ENCODE data around the gene CSHL1.
A peak's percentile ranks its signal among the peaks of the same experiment; 100 is the strongest.

Gene CSHL1

DNA sequence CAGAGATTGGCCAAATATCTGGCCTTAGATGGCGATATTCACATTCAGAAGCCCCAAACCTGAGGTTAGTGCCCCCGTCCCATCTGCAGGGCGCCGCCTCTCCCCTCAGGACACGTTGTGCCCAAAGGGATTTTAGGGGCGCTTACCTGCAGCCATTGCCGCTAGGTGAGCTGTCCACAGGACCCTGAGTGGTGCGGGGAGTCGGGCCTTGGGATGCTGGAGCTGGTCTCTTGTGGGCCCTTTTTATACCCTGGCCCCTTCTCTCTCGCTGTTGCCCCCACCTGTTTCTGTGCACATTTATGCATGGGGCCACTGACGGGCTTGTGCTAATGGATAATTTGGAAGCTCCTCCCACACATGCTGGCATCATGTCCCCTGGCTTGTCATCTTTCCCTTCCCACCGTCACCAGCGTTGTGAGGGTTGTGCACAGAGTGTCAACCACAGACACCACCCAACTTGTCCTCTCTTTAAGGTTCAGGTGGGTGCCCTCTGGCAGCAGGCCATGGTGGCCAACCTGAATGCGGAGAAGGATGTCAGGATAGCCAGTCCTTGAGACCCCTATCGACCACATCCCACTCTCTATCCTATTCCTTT is at the start of gene CSHL1:
Gene CSHL1 (minus strand): TSS at position 218 of the 595 bp plus-strand sequence. CDS start 62 bp downstream, at position 156.
- DNase-seq (ENCODE audit: low read depth, low spot score): no peak

- no peak for DNase-seq (ENCODE audit: low read depth, low spot score)
Measured at GRCh38 chr17:63960430-63960829, 49.4 kb upstream of the CSHL1 start.

- DNase-seq (ENCODE audit: low read depth, low spot score): no peak
Measured at GRCh38 chr17:63960006-63960405, 48.9 kb upstream of the CSHL1 start.

DNA sequence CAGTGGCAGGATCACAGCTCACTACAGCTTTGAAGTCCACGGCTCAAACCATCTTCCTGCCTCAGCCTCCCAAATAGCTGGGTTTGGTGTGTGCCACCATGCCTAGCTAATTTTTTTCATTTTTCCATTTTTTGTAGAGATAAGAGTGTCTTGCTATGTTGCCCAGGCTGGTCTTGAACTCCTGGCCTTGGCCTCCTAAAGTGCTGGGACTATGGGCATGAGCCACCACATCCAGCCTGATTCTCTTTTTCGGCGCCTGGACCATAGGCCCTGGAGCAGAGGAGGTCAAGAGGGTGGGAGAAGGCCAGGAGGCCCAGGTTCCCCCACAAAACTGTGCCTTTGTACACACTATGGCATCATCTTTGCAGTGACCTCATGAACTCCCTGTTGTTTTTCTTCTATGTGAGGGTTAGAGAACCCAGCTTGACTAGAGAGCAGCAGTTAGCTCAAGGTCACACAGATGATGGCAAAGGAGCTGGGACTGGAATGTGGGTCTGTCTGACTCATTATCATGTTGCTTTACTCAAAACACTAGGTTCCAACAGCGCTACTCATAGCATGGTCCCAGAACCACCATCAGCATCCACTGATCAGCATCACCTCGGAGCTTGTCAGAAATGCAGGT is 45.4 kb upstream of the CSHL1 start:
- peak; percentile 23 for DNase-seq (ENCODE audit: low read depth, low spot score)

- DNase-seq (ENCODE audit: low read depth, low spot score): no peak
Measured at GRCh38 chr17:63955791-63956190, 44.7 kb upstream of the CSHL1 start.

DNA sequence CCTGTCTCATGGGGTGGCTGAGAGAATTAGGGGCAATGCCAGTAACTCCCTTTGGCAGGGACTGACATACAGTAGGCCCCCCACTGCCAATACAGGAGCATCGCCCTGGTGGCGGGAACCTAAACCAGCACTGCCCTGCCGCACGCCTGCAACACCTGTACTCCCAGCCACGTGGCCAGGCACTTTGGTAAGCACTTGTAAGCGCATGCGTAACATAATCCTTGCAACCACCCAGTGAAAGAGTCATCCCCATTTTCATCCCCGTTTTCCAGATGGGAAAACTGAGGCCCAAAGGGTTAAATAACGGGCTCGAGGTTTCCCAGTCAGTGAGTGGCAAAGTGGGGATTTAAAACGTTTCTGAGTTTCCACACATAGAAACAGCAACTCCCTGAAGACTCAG is 44.2 kb upstream of the CSHL1 start:
- no peak for DNase-seq (ENCODE audit: low read depth, low spot score)

- no peak for DNase-seq (ENCODE audit: low read depth, low spot score)
Measured at GRCh38 chr17:63954402-63955063, 43.5 kb upstream of the CSHL1 start.

DNA sequence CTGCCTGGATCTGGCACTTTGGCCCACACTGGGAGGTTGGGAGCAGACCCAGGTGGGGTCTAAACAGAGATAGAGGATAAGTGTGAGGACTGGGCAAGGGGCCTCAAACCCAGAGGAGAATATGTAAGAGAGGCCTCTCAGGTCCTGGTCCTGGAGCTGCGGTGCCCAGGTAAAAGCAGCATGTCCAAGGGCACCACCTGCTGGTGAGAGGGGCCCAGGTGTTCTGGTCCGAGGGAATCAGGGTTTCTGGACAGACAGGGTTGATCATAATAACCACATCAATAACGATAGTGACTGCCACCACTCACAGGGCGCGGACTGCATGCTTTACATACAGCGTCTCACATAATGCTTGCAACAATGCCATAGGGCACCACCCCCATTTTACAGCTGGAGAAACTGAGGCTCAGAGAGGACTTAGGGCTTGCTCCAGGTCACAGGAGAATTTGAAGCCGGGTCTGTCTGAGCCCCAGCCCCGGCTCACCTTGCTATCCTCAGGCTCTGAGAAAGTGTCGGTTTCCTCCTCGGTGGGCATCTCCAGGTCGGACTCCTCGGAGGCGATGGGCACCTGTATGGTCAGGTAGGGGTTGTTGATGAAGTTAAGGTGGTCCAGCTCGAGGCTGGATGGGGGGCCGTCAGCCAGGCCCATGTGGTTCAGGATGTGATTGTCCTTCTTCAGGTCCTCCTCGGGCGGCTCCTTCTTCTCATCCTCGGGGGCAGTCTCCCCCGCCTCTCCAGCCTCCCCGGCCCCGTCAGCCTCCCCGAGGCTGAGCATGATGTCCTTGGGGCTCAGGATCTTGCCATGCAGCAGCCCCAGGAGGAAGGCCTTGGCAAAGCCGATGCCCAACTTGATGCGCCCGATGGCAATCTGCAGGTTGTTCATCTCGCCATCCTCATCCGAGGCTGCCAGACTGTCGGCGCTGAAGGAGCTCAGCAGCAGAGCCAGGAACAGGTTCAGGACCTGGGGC is 40.2 kb upstream of the CSHL1 start:
- DNase-seq (ENCODE audit: low read depth, low spot score): no peak

GRCh38 chr17:63949576-63950250 is 38.7 kb upstream of the CSHL1 start:
- DNase-seq (ENCODE audit: low read depth, low spot score): no peak

GRCh38 chr17:63948521-63948920 is 37.5 kb upstream of the CSHL1 start:
- no peak for DNase-seq (ENCODE audit: low read depth, low spot score)

GRCh38 chr17:63947711-63948330 is 36.8 kb upstream of the CSHL1 start:
- DNase-seq (ENCODE audit: low read depth, low spot score): no peak

GRCh38 chr17:63946440-63947363 is 35.6 kb upstream of the CSHL1 start:
- peak; percentile 47 for DNase-seq (ENCODE audit: low read depth, low spot score)

GRCh38 chr17:63945784-63946439 is 34.9 kb upstream of the CSHL1 start:
- DNase-seq (ENCODE audit: low read depth, low spot score): no peak

GRCh38 chr17:63944736-63945499 is 33.9 kb upstream of the CSHL1 start:
- DNase-seq (ENCODE audit: low read depth, low spot score): no peak

DNA sequence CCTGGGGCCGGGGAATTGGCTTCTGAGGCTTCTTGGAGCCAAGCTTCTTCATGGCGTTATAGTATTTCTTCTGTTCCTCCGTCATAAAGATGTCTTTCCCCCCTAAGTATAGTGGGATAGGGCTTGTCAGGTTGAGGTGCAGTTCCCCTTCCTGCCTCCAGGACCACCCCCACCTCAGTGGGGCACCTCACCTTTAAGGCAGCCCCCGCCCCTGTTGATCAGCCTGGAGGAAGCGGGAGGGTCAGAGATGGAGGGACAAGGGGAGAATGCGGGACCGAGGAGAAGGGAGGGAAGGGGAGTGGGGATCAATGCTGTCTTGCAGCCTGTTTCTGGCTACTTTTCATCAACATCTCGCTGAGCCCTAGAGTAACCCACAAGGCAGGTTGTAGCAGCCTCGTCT is 32.7 kb upstream of the CSHL1 start:
- no peak for DNase-seq (ENCODE audit: low read depth, low spot score)

DNA sequence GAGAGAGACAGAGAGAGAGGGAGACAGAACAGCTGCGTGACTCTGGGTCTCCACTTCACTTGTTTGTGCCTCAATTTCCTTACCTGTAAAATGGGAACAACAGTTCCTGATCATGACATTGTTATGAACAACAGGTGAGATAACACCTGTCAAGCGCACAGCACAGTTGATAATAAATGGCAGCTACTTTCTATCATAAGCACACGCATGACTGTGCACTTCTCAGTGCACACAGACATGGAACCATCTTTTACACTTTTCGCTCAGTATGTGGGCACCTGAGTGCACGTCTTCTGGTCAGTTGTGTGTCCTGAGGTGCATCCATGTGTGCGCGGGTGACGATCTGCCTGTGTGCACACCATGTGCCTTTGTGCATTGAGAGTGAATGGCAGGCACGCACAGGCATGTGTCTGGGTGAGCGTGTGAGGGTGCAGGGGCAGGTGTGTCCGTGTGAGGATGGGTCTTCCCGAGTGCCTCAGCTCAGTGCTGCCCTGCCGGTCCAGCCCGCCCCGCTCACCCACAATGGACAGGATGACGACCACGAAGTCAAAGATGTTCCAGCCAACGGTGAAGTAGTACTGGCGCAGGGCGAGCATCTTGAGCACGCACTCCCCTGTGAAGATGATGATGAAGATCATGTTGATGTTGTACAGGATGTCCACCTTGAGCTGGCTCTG is 31.4 kb upstream of the CSHL1 start:
- no peak for DNase-seq (ENCODE audit: low read depth, low spot score)

DNA sequence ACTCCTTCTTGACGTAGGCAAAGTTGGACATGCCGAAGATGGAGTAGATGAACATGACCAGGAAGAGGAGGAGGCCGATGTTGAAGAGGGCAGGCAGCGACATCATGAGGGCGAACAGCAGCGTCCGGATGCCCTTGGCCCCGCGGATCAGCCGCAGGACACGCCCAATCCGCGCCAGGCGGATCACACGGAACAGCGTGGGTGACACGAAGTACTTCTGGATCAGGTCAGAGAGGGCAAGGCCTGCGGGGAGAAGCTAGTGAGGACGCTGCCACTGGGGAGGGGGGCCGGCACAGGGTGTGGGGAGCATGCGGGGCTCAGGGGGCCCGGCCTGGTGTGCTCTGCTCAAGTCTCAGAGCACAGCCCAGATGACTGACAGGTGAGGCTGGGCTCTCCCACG is 30.7 kb upstream of the CSHL1 start:
- no peak for DNase-seq (ENCODE audit: low read depth, low spot score)

- no peak for DNase-seq (ENCODE audit: low read depth, low spot score)
Measured at GRCh38 chr17:63941162-63941561, 30.1 kb upstream of the CSHL1 start.

Measured in astrocyte of the hippocampus (primary cell).